Measurements from ENCODE around the gene CD300LD.

GRCh38 chr17:74549343-74549742, 42.7 kb downstream of the CD300LD start:
- TF ChIP-seq POLR2AphosphoS5 (IDR thresholded peaks at IDR 0.05) (no peak), CTCF (IDR thresholded peaks at IDR 0.05) (no peak), POLR2A (IDR thresholded peaks at IDR 0.05; ENCODE audit: low read depth) (no peak)
